AG08396 (cell line): ENCODE measurements around the gene CCND3.
"Not testable (repeated sequence)": the region's sequence is repeated elsewhere in the genome, so short reads cannot be mapped to it uniquely, and the experiment has no call there.

Experiments used
- DNase-seq: peaks from one replicate; pipeline ENCODE4 v3.0.0; 2012; ENCODE audit warnings: low spot score, mixed read lengths

The CCND3 gene

GRCh38 chr6:41947581-41948220, 6.1 kb upstream of the CCND3 start:
- no peak for DNase-seq

- no peak for DNase-seq
Measured at GRCh38 chr6:41943456-41943855, 1.8 kb upstream of the CCND3 start.

GRCh38 chr6:41942882-41943281, 1.3 kb upstream of the CCND3 start:
- not testable (repeated sequence) for DNase-seq

DNA sequence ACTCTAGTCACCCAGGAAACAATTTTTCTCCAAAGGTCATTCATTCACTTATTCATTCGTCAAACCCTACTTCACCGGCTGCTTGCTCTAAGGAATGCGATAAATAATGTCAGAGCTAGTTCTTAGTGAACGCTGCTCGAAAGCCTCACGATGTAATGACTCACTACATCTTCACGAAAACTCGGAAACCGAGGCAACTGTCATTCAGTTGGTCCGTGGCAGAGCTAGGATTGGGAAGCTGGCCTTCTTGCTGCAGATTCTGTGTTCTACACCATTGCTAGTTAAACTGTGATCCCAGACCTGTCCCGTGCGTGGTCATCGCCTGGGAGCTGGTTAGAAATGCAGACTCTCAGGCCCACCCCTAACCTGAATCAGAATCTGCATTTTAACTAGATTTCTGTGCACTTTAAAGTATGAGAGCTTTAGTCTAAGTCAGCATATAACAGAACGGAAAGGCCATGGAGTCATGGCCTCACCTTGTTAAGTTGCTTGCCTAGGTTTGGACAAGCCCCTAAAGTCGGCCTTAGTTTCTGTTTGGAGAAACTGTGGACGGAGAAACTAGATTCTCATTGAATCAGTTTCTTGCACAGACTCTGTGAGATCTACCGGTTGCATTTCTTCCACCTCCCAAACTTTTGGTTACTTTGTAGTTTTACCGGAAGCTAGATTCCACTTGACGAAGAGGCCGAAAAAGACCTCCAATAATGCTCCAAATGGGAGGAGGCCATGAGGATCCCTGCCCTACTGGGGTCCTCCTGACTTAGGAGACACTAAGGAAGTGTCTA, 651 bp upstream of the CCND3 start:
- DNase-seq: no peak

- peak; percentile 40 for DNase-seq
Measured at GRCh38 chr6:41940759-41941279, 789 bp downstream of the CCND3 start.

DNA sequence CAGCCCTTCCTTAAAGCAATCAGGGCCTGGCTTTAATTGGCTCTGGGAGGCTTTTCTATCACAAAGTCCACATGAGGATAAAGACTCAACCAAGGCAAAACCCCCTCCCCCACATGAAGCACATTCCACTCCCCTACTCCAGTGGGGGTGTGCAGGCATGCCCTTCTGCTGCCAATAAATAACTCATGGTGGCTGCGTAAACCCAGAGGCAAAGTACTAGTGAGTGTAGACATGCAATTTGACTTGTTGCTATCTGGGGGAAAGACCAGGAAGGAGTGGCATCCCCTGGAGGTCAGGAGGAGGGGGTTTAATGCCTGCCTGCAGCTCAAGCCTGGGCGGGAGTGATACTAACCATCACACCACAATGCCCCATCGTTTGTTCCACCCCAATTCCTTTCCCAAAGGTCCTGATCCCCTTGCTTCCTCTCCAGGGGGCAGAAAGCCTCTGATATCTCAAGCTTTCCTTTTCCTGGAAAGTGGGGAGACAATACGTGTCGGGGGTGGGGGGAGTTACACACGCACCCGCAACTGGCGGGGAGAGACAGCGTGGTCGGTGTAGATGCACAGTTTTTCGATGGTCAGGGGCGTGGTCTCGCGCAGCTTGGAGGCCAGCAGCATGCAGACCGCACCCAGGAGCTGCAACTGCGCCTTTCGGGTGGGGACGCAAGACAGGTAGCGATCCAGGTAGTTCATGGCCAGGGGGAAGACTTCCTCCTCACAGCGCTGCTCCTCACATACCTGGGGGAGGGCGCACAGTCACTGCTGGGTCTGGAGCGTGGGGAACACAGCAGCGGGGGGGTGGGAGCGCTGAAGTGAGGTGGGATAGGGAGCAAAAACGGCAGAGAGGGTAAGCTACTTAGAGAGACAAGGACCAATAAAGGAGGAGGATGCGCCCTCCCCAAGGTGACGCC, 1.5 kb downstream of the CCND3 start:
- DNase-seq: peak; percentile 32

DNA sequence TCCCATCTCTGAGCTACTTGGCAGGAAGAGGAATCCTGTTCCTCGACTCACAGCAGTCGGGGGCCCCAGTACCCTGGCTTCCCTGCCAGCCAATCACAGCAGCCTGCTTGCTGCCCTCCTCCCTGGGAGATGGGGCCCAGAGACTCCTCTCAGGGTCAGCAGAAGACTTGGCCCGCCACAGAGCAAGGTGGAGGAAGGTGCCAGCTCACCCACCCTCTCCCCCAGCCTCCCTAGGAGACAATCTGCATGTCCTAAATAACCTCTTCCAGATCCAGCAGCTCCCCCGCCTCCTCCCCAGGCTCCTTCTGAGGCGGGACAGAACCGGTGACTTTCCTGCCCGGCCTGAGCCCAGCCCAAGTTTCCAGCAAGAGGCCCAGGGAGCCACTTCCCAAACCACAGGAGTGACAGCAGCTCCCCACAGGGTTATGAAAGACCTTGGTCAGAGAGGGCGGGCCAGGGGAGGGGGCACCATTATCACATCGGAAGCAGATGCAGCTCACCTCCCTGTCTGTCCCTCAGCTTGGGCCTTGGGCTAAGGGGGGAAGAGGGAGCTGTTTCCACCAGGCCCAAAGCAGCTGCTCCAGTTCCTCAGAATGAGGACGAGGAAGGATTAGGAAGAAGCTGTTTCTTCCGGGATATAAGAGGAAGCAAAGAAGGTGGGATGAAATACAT, 2.3 kb downstream of the CCND3 start:
- no peak for DNase-seq

- no peak for DNase-seq
Measured at GRCh38 chr6:41938590-41939175, 2.9 kb downstream of the CCND3 start.

- DNase-seq: no peak
Measured at GRCh38 chr6:41937861-41938574, 3.6 kb downstream of the CCND3 start.

DNA sequence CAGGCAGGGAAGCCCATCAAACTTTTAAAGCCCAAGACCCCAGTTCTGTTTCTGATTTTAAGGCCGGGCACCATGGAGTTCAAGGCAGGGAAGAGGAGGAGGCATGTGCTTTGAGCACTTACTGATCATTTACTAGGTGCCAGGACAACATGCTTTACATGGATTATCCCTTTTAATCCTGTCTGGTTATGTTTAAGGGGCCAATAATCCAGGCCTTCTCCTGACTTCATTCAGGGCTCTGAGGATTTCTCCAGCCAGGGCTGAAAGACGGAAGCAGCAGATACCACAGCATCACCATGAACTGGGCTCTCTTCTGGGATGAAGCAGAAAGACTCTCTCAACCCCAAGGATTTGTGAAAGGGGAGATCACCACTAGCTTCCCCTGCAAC, 4.1 kb downstream of the CCND3 start:
- no peak for DNase-seq

DNA sequence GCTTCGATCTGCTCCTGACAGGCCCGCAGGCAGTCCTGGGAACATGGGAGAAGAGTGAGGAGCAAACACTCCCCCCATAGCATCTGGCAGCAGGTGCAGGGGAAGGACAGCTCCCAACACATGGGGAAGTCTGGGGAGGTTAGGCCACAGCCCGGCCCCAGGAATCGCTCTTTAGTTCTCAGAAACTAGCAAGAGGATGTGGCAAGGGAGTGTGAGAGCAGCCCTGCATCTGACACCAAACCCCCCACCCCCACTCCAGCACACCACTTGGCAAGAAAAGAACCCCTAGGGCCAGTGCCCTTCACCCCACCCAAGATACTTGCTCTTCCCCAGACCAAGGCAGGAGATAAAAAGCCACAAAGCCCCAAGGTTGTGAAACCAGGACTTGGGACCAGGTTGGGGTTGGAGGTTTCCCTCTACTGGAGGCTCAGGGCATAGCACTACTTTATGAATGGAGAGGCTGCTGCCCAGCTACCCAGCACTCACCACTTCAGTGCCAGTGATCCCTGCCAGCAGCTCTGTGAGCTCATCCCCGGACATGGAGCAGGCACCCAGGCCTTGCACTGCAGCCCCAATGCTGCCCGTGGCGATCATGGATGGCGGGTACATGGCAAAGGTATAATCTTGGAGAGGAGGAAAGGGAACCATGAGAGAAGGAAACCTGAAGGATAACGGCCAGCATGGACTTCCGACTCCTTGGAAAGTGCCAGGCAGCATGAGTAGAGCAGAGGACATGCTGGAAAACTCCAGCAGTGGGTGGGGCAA, 5.4 kb downstream of the CCND3 start:
- DNase-seq: peak; percentile 85

- no peak for DNase-seq
Measured at GRCh38 chr6:41935685-41936072, 5.9 kb downstream of the CCND3 start.

GRCh38 chr6:41935193-41935574, 6.4 kb downstream of the CCND3 start:
- DNase-seq: no peak

GRCh38 chr6:41934278-41935192, 7.1 kb downstream of the CCND3 start:
- no peak for DNase-seq

DNA sequence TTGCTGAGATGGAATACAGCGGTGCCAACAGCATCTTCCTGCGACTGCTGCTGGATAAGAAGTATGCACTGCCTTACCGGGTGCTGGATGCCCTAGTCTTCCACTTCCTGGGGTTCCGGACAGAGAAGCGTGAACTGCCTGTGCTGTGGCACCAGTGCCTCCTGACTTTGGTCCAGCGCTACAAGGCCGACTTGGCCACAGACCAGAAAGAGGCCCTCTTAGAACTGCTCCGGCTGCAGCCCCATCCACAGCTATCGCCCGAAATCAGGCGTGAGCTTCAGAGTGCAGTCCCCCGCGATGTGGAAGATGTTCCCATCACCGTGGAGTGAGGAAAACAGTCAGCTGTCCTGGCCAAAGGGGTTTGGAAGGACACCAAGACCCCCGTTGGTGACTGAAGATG, 9.2 kb downstream of the CCND3 start:
- no peak for DNase-seq

DNA sequence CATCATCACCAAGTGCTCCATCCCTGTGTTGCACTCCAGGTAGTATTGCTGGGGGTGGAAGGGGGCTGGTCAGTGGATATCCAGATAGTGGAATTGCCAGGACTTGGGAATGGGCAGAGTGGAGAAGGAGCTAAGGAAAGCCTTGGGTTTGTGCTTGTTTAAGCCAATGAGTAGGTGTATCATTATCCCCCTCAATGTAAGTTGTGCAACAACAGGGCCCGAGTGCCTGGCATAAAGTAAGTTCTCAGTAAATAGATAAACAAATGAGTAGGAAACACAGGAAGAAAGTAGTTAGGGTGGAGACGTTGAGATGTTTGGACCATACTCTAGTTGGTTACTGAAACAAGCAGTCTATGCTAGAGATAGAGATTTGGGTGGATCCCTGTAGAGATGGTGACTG, 9.8 kb downstream of the CCND3 start:
- no peak for DNase-seq

- DNase-seq: no peak
Measured at GRCh38 chr6:41929924-41930323, 11.7 kb downstream of the CCND3 start.

- no peak for DNase-seq
Measured at GRCh38 chr6:41927253-41927652, 14.4 kb downstream of the CCND3 start.

DNA sequence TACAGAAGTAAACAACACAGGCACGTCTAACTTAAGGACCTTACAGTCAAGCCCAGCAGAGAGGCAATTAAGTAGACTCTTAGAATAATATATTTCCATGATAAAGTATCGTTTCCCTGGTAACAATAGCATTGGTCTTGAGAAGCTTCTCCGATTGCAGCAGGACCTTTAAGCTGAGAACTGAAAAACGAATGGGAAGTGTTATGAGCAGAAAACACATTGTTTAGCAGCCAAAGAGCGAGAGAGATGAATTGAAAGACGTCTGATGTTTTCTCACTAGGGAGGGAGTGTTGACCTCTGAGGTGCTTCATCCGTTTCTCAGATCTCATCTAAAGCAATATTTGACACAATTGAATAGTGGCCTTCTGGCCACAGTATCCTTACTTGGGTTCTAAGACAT, 19.5 kb downstream of the CCND3 start:
- DNase-seq: no peak
